Non-pigmented ciliary epithelial cell (primary cell): ENCODE data around the gene UBXN11.
A peak's percentile ranks its signal among the peaks of the same experiment; 100 is the strongest.

ENCODE experiments used
- DNase-seq: peaks from one replicate; pipeline ENCODE4 v3.0.0-alpha.2; 2010; ENCODE audit warnings: low read depth

The UBXN11 gene

GRCh38 chr1:26306290-26307229 is at the start of gene UBXN11:
Gene UBXN11 (minus strand): TSS chr1:26306636. CDS start chr1:26302883, 3,753 bp downstream.
- peak; percentile 86 for DNase-seq

GRCh38 chr1:26356106-26356505 is 49.7 kb upstream of the UBXN11 start:
- no peak for DNase-seq

GRCh38 chr1:26354972-26355371 is 48.5 kb upstream of the UBXN11 start:
- no peak for DNase-seq

DNA sequence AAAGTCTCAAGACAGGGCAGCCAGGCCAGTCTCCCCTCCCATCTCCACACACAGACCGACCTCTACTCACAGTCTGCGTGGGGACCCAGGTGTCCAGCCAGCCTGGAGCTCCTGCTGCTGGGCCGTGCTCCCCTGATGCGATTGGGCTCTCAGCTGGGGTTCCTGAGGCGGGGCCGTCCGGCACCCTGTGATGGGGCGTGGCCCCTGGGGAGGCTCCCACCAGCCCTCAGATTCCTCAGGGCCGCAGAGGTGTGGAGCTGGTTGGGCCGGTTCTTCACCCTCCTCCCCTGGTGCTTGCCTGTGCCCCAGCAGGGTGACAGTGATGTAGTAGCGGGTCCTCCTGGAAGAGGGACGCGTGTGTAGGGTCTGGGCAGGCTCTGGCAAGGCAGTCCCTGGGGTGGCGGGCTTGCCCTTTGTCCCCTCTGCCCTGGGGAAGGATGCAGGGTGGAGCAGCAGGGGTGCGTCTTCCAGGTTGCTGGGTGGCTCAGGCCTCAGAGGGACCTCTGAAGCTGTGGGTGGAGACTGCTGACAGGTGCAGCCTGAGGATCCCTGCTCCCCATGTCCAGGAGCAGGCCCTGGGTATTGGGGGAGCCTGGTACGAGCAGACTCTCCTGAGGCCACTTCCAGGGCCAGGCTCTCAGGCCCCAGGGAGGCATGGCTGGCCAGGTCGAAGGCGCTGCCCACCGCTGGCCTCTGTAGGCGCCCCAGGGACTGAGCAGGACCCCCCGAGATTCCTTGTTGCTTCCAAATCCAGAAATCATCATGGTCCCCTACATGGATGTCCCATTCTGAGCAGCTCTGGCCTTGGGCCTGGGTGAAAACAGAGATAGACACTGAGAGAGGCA is 47.8 kb upstream of the UBXN11 start, which contains the start of gene CRYBG2:
TSS of gene CRYBG2 (minus strand) at position 155 of the 845 bp plus-strand sequence. CDS start 7,473 bp downstream, outside the sequence.
- DNase-seq, result no peak

DNA sequence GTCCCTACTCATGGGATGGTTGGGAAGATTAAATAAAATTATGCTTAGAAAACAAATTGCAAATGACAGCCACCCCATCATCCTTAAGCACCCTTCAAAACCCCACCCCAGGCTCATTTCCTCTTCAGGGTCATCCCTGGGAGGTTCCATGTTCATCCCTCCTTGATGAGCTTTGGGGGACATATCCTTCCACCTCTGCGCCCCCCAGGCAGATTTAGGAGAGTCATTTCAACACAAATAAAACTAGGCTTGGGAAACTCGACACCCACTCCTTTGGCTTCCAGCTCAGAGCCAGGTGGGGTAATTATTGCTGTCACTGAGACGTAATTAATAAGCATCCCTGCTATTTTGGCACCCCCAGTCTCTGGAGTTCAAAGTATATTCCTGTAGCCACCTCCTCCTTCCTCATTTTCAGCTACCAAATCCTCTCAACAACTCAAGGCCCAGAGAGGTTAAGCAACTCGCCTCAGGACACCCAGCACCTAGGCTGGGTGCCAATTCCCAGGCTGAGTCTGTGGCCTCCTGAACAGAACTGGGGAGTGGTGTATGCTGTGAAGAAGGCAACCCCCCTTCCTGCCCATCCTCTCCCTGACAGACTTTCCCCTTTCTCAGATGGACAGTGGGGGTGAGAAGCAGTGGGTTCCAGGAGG is 46.9 kb upstream of the UBXN11 start:
- DNase-seq, result no peak

GRCh38 chr1:26352338-26352679 is 45.9 kb upstream of the UBXN11 start:
- DNase-seq, result no peak

- no peak for DNase-seq
Observed at GRCh38 chr1:26351590-26352337, 45.3 kb upstream of the UBXN11 start.

DNA sequence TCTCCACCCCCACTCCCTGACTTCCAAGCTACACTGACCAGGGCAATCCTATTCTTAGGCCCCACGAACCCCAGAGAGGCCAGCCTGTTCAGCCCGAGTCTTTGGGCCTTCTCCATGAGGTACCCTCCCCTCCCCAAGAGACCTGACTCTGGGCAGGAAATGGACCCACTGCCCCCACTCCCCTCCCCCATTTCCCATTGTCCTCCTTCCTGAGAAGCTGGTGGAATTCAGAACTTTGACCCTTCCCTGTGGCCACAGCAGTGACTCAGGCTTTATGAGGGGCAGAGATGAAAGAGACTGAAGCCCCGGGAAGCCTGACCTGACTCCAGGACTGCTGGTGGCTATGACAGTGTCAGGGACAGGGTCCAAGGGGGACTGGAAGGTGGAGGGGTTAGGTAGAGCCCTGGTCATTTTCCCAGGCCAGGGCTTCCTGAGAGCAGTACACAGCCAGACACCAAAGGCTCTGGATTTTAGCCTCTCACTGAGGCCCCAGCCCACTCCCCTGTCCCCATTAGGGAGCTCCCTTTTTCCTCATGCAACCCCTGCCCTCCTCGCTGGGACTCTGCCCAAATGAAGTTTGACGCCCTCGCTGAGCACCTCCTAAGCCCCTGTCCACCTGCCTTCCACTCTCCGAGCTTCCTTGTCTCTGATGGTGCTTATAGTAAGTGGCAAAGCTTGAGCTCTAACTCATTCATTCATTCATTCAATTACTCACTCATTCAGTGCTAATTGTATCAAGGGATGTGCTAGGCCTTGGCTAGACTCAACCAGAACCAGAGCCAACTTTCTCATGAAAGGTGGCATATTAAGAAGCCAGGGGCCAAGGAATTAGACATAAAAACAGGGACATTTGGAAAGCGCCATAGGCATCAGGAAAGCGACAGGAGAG is 44.5 kb upstream of the UBXN11 start:
- DNase-seq, result no peak

DNA sequence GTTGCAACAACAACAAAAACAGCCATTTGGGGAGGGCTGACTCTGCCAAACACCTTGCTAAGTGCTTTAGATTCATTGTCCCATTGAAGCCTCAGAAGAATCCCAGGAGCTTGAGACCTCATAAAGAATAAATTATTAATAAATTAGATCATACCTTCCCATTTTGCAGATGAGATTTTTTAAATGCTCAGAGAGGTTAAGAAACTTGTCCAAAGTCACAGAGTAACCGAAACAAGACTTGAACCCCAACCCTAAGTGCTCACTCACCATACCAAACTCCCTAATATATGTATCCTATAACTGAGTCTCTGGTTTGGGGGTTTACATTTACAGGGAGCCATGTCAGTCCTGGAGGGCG is 43.9 kb upstream of the UBXN11 start:
- DNase-seq, result no peak

- no peak for DNase-seq
Observed at GRCh38 chr1:26349877-26350244, 43.4 kb upstream of the UBXN11 start.

DNA sequence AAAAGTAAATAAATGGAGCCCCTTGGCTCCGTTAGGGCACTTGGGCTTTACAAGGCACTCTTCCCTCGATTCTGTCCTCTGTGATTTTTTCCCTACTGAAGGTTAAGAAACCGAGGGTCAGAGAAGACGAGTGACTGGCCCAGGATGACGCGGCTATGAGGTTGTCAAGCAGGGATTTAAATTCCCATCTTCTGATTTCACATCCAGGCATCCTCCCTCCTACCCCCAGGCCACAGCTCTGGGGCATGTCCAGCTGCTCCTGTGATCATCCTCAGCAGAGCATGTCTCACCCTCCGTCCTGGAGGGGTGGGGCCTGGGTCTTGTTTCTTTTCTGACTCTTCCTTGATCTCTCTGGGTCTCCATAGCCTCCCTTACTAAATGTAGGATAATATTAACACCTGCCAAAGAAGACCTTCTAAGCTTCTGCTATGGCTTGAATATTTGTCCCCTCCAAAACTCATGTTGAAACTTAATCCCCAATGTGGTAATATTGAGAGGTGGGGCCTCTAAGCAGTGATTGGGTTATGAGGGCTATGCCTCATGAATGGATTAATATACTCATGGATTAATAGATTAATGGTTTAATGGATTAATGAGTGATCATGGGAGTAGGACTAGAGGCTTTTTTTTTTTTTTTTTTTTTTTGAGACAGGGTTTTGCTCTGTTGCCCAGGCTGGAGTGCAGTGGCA is 42.9 kb upstream of the UBXN11 start:
- peak; percentile 60 for DNase-seq

- DNase-seq, result no peak
Observed at GRCh38 chr1:26346274-26347033, 40.0 kb upstream of the UBXN11 start.

GRCh38 chr1:26345718-26346117 is 39.3 kb upstream of the UBXN11 start:
- no peak for DNase-seq

DNA sequence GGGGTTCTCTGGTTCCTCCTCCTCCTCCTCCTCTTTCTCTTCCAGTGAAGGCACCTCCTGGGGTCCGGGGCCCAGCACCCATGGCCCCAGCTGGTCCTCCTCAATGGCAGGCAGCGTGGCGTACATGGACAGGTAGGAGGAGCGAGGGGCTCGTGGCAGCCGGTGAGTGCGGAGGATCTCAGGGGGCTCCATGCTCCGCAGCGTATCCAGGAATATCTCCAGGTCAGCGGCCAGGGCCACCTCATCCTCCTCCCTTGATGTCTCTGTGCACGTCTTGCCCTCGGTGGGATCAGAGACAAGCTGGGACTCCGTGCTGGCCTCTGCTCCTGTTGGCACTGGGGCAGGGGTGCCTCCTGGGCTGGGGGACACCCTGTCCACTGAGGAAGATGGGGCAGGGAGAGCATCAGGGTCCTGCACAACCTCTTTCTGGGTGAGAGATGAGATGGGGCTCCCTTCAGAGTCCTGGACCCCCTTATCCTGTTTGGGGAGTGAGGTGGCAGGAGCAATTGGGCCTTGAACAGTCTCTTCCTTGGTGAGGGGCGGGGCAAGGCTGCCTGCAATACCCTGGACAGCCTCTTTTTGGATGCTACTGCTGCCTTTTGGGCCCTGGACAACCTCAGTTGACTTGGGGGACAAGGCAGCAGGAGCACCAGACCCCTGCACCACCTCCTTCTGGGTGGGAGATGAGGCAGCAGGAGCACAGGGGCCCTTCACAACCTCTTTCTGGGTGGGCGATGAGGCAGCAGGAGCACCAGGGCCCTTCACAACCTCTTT is 37.9 kb upstream of the UBXN11 start:
- DNase-seq, result no peak

DNA sequence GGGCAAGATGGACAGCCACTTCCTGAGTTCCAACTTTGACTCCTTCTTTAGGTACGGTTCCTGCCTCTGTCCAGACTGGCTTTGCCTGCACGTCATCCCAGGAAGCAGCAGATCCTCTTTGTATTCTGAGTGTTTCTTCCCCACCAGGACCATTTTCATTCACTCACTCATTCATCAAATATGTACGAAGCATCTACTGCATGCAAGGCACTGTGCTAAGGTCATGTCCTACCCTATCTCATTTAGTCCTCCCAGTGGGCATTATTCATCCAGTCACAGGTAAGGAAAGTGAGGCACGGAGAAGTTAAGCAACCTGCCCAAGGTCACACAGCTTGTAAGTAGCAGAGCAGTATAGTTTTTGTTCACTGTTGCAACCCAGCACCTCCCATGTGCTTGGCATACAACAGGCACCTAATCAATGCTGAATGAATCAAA is 33.6 kb upstream of the UBXN11 start:
- DNase-seq, result no peak

GRCh38 chr1:26338670-26339069 is 32.2 kb upstream of the UBXN11 start:
- no peak for DNase-seq

- no peak for DNase-seq
Observed at GRCh38 chr1:26337625-26338024, 31.2 kb upstream of the UBXN11 start.

DNA sequence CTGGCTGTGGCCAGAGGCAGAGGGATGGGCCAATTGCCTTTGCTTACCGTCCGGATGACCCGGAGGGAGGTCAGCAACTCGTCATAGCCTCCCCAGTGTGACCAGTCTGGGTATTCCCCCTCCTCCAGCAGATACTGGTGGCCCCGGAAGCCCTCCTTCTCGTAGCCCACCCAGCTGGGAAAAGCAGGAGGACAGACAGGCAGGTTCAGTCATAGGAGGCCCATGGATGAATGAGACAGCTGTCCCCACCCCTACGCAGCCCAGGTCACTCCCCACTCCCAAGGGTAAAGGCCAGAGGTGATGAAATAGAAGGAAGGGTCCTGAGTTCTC is 30.7 kb upstream of the UBXN11 start:
- no peak for DNase-seq
